NT2/D1 (cell line): ENCODE measurements around the gene CNTN5.

Experiments
- DNase-seq: peaks from one replicate; pipeline ENCODE4 v3.0.0-alpha.2; 2011; ENCODE audit warnings: low read depth, low spot score
- H3K27me3 ChIP-seq: 2 replicates; pipeline ENCODE4 v1.6.0; 2011; ENCODE audit warnings: mild to moderate bottlenecking; ENCODE audit not compliant: insufficient read length, insufficient read depth
- H3K36me3 ChIP-seq: 2 replicates; pipeline ENCODE4 v1.6.1; 2011; ENCODE audit warnings: mild to moderate bottlenecking, low read length, mixed read lengths; ENCODE audit not compliant: insufficient read depth, insufficient read length
- H3K4me1 ChIP-seq: 2 replicates; pipeline ENCODE4 v1.5.1; 2011; ENCODE audit not compliant: insufficient read depth, insufficient read length
- H3K4me3 ChIP-seq: 2 replicates; pipeline ENCODE4 v1.5.1; 2011; ENCODE audit warnings: low read depth; ENCODE audit not compliant: insufficient read length
- H3K9ac ChIP-seq: 2 replicates; pipeline ENCODE4 v1.6.0; 2011; ENCODE audit warnings: low read depth; ENCODE audit not compliant: insufficient read length
- H3K9me3 ChIP-seq: 2 replicates; pipeline ENCODE4 v1.5.1; 2011; ENCODE audit warnings: mild to moderate bottlenecking, low read length; ENCODE audit not compliant: insufficient read depth
- SUZ12 ChIP-seq: IDR thresholded peaks from 2 replicates; pipeline ENCODE4 v1.6.1; 2011; ENCODE audit not compliant: insufficient read length, insufficient read depth; ENCODE audit errors: extremely low read depth
- YY1 ChIP-seq: IDR thresholded peaks from 2 replicates; pipeline ENCODE4 v1.6.1; 2011; ENCODE audit not compliant: insufficient read length, insufficient read depth
- ZNF274 ChIP-seq: IDR thresholded peaks from 2 replicates; pipeline ENCODE4 v1.6.1; 2011; ENCODE audit warnings: mild to moderate bottlenecking, low read depth, low read length

Gene CNTN5

DNA sequence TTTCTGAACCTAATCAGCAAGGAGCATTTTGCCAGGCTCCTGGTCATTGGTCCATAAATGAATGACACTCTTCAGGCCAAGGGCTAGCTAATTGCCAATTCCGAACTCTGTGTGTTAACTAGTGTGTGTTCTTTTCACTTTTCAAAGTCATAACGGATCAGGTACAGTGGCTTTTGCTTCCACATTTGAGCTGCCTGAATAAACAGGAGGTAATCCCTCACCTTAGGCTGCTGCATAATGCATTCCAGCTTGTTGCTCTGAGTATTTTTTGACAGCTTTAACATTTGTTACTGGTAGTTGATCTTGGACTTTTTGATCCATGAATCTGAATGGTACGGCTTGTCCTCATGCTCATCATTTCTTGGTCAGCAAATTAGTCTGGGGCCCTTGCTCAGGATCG lies 485.1 kb downstream of the CNTN5 start:
- no peaks in the 10 kb centered on the region for H3K4me1 ChIP-seq
- H3K9ac ChIP-seq = no peak overlapping the region
- no peaks in the 10 kb centered on the region for H3K36me3 ChIP-seq
- no peak overlapping the region for H3K4me3 ChIP-seq
- DNase-seq = no peak
- H3K27me3 ChIP-seq = no peaks in the 10 kb centered on the region
- H3K9me3 ChIP-seq = no peaks in the 10 kb centered on the region
- TF ChIP-seq ZNF274 = no peak
- TF ChIP-seq YY1 = no peak
- no peak for TF ChIP-seq SUZ12

DNA sequence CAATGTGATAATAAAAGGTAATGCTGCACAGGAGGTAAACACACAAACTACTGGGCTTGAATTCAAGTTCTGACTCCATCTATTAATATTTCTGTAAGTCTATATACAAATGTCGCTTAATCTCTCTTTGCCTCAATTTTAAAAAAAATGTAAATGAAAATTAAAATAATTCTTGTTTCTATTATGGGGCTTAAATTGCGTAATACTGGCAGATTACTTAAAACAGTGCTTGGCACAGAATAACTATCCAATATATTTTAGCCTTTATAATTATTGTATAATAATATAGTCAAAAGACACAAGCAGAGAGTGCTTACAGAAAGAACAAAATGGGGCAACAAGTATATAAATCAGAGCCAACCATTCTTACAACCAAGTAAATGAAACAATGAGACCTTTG lies 489.1 kb downstream of the CNTN5 start:
- H3K27me3 ChIP-seq = no peaks in the 10 kb centered on the region
- H3K4me1 ChIP-seq = no peaks in the 10 kb centered on the region
- H3K9ac ChIP-seq = no peak overlapping the region
- TF ChIP-seq ZNF274 (no peak), YY1 (no peak), SUZ12 (no peak)
- H3K36me3 ChIP-seq = no peaks in the 10 kb centered on the region
- no peak for DNase-seq
- H3K9me3 ChIP-seq = no peaks in the 10 kb centered on the region
- no peak overlapping the region for H3K4me3 ChIP-seq

DNA sequence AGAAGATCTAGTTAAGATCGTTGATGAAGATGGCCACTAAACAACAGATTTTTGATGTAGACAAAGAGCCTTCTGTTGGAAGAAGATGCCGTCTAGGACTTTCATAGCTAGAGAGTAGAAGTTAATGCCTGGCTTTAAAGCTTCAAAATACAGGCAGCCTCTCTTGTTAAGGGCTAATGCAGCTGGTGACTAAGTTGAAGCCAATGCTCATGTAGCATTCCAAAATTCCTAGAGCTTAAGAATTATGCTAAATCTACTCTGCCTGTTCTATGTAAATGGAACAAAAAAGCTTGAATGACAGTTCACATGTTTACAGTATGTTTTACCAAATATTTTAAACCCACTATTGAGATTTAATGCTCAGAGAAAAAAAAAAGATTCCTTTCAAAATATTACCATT lies 492.6 kb downstream of the CNTN5 start:
- no peaks in the 10 kb centered on the region for H3K27me3 ChIP-seq
- no peak overlapping the region for H3K4me3 ChIP-seq
- TF ChIP-seq YY1 (no peak), ZNF274 (no peak), SUZ12 (no peak)
- H3K36me3 ChIP-seq = no peaks in the 10 kb centered on the region
- DNase-seq = no peak
- no peak overlapping the region for H3K9ac ChIP-seq
- no peaks in the 10 kb centered on the region for H3K4me1 ChIP-seq
- no peaks in the 10 kb centered on the region for H3K9me3 ChIP-seq

DNA sequence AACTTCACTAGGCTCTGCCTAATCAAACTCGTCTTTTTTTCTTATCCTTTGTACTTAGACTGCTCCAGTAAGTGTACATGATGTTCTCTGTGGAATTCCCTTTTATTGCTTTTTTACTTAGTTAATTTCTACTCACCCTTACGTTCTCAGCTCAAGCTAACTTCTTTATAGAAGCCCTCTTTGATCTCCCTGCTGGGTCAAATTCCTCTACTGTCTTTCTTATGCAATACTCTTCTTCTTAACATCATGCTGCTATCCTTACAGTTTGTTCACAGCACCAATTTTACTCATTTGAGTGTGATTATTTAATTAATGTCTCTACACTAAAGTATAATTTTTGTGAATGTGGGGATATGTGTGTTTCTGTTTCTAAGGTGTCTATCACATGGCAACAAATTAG lies 498.3 kb downstream of the CNTN5 start:
- Histone ChIP-seq H3K4me3 (no peak overlapping the region), H3K27me3 (no peaks in the 10 kb centered on the region), H3K4me1 (no peaks in the 10 kb centered on the region), H3K9ac (no peak overlapping the region), H3K36me3 (no peaks in the 10 kb centered on the region), H3K9me3 (no peaks in the 10 kb centered on the region)
- no peak for DNase-seq
- TF ChIP-seq SUZ12 (no peak), YY1 (no peak), ZNF274 (no peak)

DNA sequence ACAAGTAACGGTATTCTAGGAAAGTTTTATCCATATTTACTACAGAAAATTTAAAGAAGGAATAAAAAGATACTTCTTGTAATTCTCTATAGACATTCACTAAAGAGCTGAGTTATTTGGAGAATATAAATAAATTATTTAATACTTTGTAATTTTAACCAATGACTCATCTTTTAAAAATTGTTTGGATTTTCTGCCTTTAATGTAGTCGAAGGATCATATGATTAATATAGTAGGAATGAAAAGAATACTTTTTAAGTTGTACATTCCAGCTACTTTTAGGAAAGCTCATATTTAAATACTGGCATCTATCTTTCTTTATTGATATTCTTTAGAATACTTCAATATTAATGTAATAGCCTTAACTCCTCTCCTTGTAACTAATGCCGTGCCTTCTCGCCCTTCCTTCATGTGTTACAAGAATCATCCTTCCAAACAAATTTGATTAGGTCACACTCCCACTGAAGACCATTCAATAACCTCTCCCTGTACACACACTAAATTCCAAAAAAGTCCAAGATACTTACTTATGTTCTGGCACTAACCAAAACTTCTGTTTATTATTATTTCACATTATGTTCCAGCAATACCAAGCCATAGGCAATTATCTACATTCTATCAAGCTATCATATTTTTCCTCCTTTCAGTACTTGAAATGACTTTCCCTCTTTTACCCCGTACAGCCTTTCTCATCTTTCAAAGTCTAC lies 501.9 kb downstream of the CNTN5 start:
- TF ChIP-seq SUZ12 (no peak), ZNF274 (no peak), YY1 (no peak)
- Histone ChIP-seq H3K4me1 (no peaks in the 10 kb centered on the region), H3K4me3 (no peak overlapping the region), H3K36me3 (no peaks in the 10 kb centered on the region), H3K9me3 (no peaks in the 10 kb centered on the region), H3K27me3 (no peaks in the 10 kb centered on the region), H3K9ac (no peak overlapping the region)
- no peak for DNase-seq

DNA sequence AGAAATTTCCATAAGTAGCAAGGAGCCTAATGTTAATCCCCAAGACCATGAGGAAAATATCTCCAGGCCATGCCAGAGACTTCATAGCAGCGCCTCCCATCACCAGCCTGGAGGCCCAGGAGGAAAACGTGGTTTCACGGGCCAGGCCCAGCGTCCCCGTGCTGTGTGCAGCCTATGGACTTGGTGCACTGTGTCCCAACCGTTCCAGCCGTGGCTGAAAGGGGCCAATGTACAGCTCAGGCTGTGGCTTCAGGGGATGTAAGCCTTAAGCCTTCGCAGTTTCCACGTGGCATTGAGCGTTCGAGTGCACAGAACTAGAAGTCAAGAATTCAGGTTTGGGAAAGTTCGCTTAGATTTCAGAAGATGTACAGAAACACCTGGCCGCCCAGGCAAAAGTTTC lies 510.7 kb downstream of the CNTN5 start:
- no peaks in the 10 kb centered on the region for H3K9me3 ChIP-seq

DNA sequence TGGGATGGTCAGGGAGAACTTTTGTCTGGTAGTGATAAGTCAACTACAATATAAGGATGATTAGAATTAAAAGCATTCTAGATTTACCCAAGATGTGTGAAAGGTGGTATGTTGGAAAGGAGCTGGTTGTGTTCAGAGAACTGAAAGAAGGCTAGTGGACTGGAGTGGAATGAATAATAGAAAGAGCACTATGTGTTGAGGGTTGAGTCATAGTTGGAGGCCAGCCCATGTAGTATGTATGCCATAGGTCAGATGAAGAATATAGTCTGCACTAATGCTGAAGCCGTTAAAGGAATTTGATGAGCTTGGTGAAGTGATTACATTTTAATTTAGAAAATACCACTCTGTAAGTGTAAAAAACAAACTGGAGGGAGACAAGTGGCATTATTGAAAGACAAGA lies 514.1 kb downstream of the CNTN5 start:
- no peaks in the 10 kb centered on the region for H3K4me1 ChIP-seq
- H3K36me3 ChIP-seq = no peaks in the 10 kb centered on the region
- DNase-seq = no peak
- TF ChIP-seq YY1 (no peak), SUZ12 (no peak), ZNF274 (no peak)
- no peak overlapping the region for H3K4me3 ChIP-seq
- H3K9me3 ChIP-seq = no peaks in the 10 kb centered on the region
- no peaks in the 10 kb centered on the region for H3K27me3 ChIP-seq
- no peak overlapping the region for H3K9ac ChIP-seq

More for the DNA sequence above, 510.7 kb downstream of the CNTN5 start:
- Histone ChIP-seq H3K27me3 (no peaks in the 10 kb centered on the region), H3K4me1 (no peaks in the 10 kb centered on the region), H3K4me3 (no peak overlapping the region), H3K36me3 (no peaks in the 10 kb centered on the region), H3K9ac (no peak overlapping the region)
- no peak for DNase-seq
- TF ChIP-seq YY1 (no peak), SUZ12 (no peak), ZNF274 (no peak)

DNA sequence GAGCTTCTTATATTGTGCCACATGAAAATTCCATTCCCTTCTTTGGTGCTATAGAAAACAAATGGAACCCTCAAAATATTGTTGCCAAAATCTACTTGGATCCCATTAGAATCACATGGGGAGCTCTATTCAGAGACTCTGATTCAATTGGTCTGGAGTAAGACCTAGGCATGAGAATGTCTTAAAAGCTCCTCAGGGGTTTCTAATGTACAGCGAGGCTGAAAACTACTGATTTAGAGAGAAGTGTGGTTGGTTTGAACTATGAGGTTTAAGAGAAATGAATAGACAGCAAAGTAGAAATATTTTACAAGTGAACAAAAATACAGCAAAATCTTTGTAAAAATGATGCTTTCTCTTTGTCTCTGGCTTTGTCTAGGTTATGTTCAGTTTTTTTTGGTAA lies 514.7 kb downstream of the CNTN5 start:
- TF ChIP-seq YY1 (no peak), SUZ12 (no peak), ZNF274 (no peak)
- H3K27me3 ChIP-seq = no peaks in the 10 kb centered on the region
- DNase-seq = no peak
- no peaks in the 10 kb centered on the region for H3K4me1 ChIP-seq
- no peak overlapping the region for H3K9ac ChIP-seq
- H3K36me3 ChIP-seq = no peaks in the 10 kb centered on the region
- no peak overlapping the region for H3K4me3 ChIP-seq
- H3K9me3 ChIP-seq = no peaks in the 10 kb centered on the region
